GM18502 (cell line): ENCODE measurements around the gene PDLIM7.

Source experiments
- ATAC-seq: cut with Tn5 transposase; IDR thresholded peaks from one replicate; pipeline ENCODE4 v1.9.1; 2021; ENCODE audit warnings: mild to moderate bottlenecking; ENCODE audit not compliant: unreplicated experiment, poor library complexity

Gene PDLIM7

GRCh38 chr5:177476531-177477233 is 20.7 kb downstream of the PDLIM7 start:
- no peak for ATAC-seq

- no peak for ATAC-seq
Measured at GRCh38 chr5:177475563-177476427, 21.6 kb downstream of the PDLIM7 start.

- no peak for ATAC-seq
Measured at GRCh38 chr5:177474846-177475562, 22.4 kb downstream of the PDLIM7 start.

- ATAC-seq: no peak
Measured at GRCh38 chr5:177474002-177474476, 23.4 kb downstream of the PDLIM7 start.

- no peak for ATAC-seq
Measured at GRCh38 chr5:177473443-177474001, 23.9 kb downstream of the PDLIM7 start, which contains the start of gene DBN1. DBN1 (minus strand) TSS chr5:177473634; CDS start chr5:177473521, 113 bp downstream.

- ATAC-seq: no peak
Measured at GRCh38 chr5:177472460-177473442, 24.7 kb downstream of the PDLIM7 start.

GRCh38 chr5:177471610-177472356 is 25.6 kb downstream of the PDLIM7 start:
- ATAC-seq: no peak

GRCh38 chr5:177470759-177471536 is 26.5 kb downstream of the PDLIM7 start:
- ATAC-seq: no peak

GRCh38 chr5:177469750-177470525 is 27.5 kb downstream of the PDLIM7 start:
- no peak for ATAC-seq

- no peak for ATAC-seq
Measured at GRCh38 chr5:177468685-177469628, 28.4 kb downstream of the PDLIM7 start.

GRCh38 chr5:177468329-177468684 is 29.1 kb downstream of the PDLIM7 start:
- ATAC-seq: no peak

GRCh38 chr5:177467436-177467835 is 30.0 kb downstream of the PDLIM7 start:
- no peak for ATAC-seq

GRCh38 chr5:177466861-177467260 is 30.5 kb downstream of the PDLIM7 start:
- no peak for ATAC-seq

- ATAC-seq: no peak
Measured at GRCh38 chr5:177465044-177465443, 32.4 kb downstream of the PDLIM7 start.

- ATAC-seq: no peak
Measured at GRCh38 chr5:177462021-177462670, 35.3 kb downstream of the PDLIM7 start.
